GM11168 (cell line): ENCODE results near the gene CUBN.

Source experiments
- in situ Hi-C: fragments of 300-500 bp; cut with MboI; formaldehyde crosslinking; loops from one replicate; pipeline ENCODE4 v1.12.0; 2022; ENCODE audit warnings: low sequenced_read_pairs; ENCODE audit not compliant: unreplicated experiment

CUBN gene

DNA sequence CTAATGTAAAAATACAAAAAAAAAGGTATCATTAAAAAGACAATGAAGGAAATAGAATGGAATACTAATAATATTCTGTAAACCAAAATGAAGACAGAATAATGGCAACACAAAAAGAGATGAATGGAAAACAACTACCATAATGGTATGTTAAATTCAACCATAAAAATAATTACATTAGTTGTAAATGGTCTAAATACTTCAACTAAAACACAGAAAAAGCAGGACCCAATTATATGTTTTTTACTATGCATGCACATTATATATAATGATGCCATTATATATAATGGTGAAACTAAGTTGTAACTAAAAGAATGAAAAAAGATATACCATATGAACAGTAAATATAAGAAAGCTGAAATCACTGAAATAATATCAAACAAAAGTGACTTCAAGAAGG lies 76.5 kb downstream of the CUBN start:
- in situ Hi-C loops: no loop called here

DNA sequence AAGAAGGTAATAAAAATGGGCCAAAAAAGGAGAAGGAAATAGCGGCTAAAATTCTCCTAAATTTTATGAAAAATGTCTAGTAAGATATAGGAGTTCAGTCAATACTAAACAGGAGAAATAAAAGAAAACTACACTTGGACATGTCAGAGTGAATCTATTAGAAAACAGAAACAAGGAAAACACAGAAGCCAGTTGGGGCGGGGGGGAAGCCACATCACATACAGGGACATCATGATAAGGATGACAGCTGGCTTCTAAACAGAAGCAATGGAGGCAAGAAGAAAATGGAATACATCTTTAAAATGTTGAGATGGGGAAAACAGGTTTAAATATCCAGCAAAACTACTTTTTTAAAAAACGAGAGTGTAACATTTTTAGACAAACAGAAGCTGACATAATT lies 77.8 kb downstream of the CUBN start:
- in situ Hi-C loops: no loop called here

- in situ Hi-C loops: no loop called here
Measured at GRCh38 chr10:17049195-17049594, 80.4 kb downstream of the CUBN start.

- in situ Hi-C loops: no loop called here
Measured at GRCh38 chr10:17047908-17048307, 81.7 kb downstream of the CUBN start.

DNA sequence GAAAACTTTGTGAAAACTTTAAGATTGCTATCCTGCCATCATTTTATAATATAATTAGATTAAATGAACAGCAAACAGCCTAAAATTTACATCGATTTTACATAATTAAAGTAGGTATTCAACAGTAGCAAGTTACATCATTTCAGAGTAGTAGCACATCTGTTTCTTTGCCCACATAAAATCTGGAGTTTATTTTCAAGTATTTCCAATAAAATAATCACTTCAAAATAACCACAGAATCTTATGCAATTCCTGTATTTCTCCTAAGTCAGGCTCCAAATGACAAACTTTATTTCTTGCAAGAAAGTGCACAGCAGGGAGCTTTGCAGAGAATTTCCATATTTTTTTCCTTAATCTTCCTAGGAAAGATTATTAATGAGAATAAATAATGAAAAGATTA lies 82.6 kb downstream of the CUBN start:
- in situ Hi-C loops: no loop called here

- in situ Hi-C loops: no loop called here
Measured at GRCh38 chr10:17043586-17043985, 86.0 kb downstream of the CUBN start.

DNA sequence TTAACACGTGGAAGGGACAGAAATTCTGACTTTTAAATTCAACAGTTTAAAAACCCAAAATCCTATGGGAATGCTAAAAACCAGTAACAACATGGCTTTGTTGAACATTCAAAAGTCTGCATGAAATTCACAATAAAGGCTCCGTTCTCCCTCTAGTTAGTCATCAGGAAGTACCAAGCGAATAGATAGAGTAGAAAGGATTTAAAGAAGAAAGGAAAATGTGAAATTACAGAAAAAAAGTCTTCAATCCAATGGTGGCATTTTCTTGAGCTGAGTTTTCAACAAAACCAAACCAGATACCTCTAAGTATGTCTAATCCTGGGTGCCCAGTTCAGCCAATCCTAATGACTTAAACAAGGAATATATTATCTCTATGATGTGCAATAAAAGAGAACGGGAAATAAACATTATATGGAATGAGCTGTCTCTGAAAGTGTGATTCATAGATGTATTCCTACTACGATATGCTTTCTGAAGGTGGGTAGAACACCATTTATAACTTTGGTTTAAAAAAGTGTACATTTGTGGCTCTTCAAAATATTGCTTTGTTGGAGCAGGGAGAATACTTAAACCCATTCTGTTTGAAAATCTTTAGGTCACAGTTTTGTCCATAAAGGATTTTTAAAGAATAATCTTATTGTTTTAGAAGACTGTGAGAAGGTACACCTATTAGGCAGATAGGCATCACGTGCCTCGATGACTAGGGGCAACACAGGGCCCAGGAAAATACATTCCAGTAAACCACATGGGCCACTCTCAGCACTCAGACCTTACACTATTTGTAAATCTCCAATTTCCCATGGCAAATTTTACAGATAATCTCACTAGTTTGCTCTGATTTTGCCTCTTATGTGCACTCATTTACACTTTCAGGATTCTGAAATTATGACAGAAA lies 87.7 kb downstream of the CUBN start:
- in situ Hi-C loops: no loop called here

- in situ Hi-C loops: no loop called here
Measured at GRCh38 chr10:17038627-17039026, 91.0 kb downstream of the CUBN start.

DNA sequence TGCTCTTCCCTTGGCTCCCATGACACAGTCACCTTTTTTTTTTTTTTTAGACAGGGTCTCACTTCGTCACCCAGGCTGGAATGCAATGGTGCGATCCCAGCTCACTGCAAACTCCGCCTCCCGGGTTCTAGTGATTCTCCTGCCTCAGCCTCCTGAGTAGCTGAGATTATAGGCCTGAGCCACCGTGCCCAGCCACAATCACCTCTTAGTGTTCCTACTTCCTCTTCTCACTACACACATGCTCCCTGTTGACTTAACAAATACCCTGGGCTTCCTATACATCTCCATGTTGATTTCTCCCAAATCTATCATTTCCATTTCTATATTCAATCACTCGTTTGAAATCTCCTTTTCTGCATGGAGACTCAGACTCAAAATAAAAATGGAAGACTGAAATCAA lies 91.7 kb downstream of the CUBN start:
- in situ Hi-C loops: no loop called here

DNA sequence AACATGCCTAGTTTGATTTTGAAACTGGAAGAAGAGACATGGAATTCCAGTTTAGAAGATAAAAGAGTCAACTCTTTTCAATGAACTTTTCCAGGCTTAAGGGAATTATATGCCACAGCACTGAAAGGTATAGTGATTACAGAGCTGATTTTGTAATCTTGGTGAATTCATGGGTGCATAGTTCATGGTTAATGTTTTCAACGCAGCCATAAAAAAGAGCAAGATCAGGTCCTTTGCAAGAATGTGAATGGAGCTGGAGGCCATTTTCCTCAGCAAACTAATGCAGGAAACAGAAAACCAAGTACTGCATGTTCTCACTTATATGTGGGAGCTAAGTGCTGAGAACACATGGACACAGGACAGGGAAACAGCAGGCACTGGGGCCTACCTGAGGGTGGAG lies 94.2 kb downstream of the CUBN start:
- in situ Hi-C loops: no loop called here

DNA sequence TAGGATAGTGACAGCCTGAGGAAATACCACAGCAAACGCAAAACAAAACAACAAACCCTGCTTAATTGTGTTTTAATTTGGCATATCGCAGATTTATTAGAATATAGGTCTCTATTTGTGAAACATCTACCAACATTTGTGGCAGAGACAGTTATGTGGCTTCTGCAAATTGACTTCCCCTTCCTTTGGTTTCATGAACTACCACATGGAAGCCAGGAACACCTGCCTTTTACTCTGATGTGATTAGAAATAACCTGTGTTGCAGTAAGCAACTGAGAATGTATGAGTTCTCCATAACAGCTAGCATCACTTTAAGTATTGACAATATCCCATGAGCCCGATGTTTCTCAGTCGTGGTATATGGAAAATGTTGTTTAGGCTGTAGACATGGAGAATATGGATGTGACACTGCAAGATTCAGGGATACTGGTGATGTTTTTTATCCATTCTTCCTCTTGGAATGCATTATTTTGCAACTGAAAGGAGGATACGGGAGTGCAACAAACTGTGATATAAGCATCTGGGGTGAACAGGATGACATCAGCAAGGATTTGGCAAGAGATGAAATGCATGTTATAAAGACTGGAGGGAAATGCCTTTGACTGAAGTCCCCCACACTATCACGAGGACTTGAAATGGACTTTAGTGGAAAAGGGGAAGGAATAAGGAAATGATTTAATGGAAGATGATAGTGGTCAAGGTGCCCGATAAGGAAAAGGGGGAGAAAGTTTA lies 95.9 kb downstream of the CUBN start:
- in situ Hi-C loops: no loop called here

DNA sequence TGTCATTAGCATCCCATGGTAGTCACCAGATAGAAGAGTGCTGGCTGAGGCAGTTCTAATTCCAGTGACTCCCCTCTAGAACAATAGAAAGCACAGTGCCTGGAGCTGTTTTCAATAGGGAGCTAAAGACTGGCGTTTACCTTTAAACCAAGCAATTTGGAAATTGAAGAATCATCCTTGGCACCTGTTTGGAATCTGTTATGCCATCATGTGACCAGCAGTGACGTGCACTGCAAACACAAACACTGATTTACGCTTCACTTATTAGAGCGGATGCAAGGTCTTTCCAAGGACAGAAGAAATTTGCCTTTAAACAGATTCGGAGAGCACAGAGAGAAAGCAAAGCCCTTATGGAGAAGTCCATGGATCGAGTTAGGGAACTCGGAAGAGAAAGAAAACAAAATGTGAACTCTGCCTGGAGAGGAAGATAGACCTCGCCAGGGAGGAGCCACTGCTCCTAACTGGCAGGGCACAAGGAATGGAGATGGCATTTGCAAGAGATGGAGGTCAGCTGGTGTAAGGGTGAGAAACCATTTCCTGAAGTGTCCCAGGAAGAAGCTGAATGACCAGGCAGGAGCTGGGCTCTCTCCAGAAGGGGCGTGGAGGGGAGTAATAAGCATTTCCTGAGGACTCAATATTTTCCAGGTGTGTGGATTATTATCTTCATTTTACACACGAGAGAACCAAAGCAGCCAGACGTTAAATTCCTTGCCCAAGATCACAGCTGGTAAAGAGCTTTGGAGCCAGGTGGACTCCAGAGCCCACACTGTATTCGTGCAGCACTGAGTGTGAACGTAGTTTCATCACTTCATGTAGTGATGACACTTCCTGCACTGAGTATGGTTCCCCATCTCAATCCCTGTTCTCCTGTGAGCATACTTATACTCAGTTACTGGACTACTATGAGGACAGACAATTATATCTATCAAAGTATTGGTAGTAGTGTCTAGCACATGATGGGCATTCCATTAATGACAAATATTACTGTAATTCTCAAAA lies 97.7 kb downstream of the CUBN start:
- in situ Hi-C loops: no loop called here

DNA sequence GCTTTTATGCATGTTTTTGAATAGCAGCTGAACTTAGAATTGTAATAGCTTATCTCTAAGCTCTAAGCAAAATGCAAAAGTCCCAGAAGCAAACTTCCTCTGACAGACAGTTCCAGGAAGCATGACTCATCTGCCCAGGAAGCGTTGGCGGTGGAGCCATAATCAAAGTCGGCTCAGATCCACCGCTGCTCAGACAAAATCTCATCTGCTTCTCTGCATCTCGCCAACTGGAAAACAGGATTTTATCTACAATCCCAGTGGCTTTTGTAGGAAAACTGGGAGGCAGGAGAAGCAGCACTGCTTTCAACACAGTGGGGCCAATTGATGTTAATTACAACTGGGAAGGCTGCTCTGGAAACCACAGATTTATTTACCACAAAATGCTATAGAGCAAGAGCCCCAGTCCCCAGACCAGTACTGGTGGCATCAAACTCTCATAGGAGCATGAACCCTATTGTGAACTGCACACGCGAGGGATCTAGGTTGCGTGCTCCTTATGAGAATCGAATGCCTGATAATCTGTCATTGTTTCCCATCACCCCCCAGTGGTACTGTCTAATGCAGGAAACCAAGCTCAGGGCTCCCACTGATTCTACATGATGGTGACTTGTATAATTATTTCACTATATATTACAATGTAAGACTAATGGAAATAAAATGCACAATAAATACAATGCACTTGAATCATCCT lies 99.9 kb downstream of the CUBN start:
- in situ Hi-C loops: no loop called here

DNA sequence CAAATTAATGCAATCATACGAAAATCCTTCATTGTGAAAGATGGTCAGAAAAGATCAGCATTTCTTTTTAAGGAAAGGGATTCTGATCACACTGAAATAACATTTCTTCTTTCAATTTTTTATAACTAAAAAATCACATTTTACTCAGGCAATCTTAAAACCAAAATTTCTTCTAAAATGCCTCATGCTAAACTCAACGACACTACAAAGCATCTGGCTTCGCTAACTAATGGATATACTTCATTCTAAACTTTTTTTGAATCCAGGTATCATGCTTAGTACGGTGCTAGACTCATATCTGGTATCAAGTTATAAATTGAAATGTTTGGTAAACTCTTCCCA lies 100.4 kb downstream of the CUBN start:
- in situ Hi-C loops: no loop called here

GRCh38 chr10:17028798-17029197 lies 100.8 kb downstream of the CUBN start:
- in situ Hi-C loops: no loop called here

GRCh38 chr10:17026686-17027485 lies 102.7 kb downstream of the CUBN start:
- in situ Hi-C loops: no loop called here

DNA sequence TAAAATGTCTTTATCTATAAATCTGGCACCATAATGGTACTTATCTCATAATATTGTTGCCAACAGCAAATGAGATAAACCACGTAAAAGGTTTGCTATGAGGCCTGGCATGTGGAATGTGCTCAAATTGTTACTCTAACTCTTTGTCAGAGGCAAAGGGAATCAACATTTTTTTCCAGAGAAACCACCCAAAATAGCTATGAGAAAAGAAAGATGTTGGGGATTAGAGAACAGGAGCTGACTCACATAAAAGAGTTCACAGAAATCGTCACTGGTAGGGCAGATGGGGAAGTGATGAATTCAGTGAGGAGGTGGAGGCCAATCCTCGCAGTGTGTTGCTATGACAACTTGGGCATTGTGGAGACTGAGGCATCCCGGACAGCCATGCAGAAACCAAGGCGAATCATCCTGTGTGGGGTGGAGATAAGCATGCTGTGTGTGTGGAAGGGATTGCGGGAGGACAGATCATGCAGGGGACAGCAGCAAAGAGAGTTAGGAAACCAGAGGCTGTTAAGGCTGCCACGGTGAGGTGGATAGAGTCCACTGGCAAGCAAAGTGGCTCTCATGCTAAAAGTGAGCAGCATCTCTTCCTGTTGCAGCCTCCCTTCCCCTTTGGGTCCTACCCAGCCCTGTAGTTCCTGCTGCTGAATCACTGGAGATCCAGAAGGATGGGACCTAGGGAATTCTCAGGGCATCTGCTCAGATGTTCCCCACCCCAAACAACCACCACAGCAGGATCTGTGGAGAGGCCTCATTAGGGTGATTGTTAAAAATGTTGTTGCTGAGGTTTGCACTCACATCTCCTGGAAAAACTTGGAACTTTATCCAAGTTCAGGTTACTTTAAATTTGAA lies 103.9 kb downstream of the CUBN start:
- in situ Hi-C loops: no loop called here

- in situ Hi-C loops: no loop called here
Measured at GRCh38 chr10:17024461-17024860, 105.2 kb downstream of the CUBN start.
